Endodermal cell (in vitro differentiated cells): ENCODE data around the gene VSIG2. TPM values are rescaled to one million over a fixed set of nuclear protein-coding genes. Genes with fewer than 3 reads are reported as not detected.

Source experiments
- DNase-seq: peaks from one replicate; pipeline ENCODE4 v3.0.0-alpha.2; 2017
- H3K27ac ChIP-seq: 2 replicates; pipeline ENCODE4 v1.5.1; 2013; ENCODE audit warnings: mild to moderate bottlenecking, low read depth, low read length, moderate library complexity
- H3K27me3 ChIP-seq: 2 replicates; pipeline ENCODE4 v1.6.1; 2013; ENCODE audit warnings: mild to moderate bottlenecking, low read length, moderate library complexity; ENCODE audit not compliant: insufficient read depth, control insufficient read depth, poor library complexity, severe bottlenecking
- H3K36me3 ChIP-seq: 2 replicates; pipeline ENCODE4 v1.7.0; 2013; ENCODE audit warnings: mild to moderate bottlenecking, low read length, moderate library complexity; ENCODE audit not compliant: control insufficient read depth, insufficient read depth
- H3K4me1 ChIP-seq: one replicate; pipeline ENCODE4 v1.7.0; 2013; ENCODE audit warnings: low read length; ENCODE audit not compliant: control insufficient read depth, insufficient read depth
- H3K4me3 ChIP-seq: 2 replicates; pipeline ENCODE4 v1.5.1; 2013; ENCODE audit warnings: mild to moderate bottlenecking, low read length, moderate library complexity
- H3K9ac ChIP-seq: 2 replicates; pipeline ENCODE4 v1.6.1; 2013; ENCODE audit warnings: mild to moderate bottlenecking, low read length, moderate library complexity; ENCODE audit not compliant: poor library complexity, severe bottlenecking; ENCODE audit errors: extremely low read depth
- H3K9me3 ChIP-seq: 2 replicates; pipeline ENCODE4 v1.6.1; 2013; ENCODE audit warnings: mild to moderate bottlenecking, low read length, moderate library complexity; ENCODE audit not compliant: control insufficient read depth
- H3K27ac Mint-ChIP-seq: 2 replicates; pipeline ENCODE4 v1.8.0; 2020; ENCODE audit warnings: mixed read lengths
- H3K27me3 Mint-ChIP-seq: 2 replicates; pipeline ENCODE4 v1.8.0; 2021; ENCODE audit warnings: mild to moderate bottlenecking, mixed read lengths; ENCODE audit not compliant: insufficient read depth
- H3K36me3 Mint-ChIP-seq: 2 replicates; pipeline ENCODE4 v1.8.0; 2020; ENCODE audit warnings: low read depth, mixed read lengths
- H3K4me1 Mint-ChIP-seq: 2 replicates; pipeline ENCODE4 v1.8.0; 2020; ENCODE audit warnings: mixed read lengths
- H3K4me3 Mint-ChIP-seq: 2 replicates; pipeline ENCODE4 v1.8.0; 2020; ENCODE audit warnings: mild to moderate bottlenecking, moderate library complexity, mixed read lengths
- H3K9me3 Mint-ChIP-seq: 2 replicates; pipeline ENCODE4 v1.8.0; 2020; ENCODE audit warnings: mild to moderate bottlenecking, mixed read lengths
- CTCF ChIP-seq: fragments of 200-600 bp; sonication (generic); conservative IDR thresholded peaks from 2 replicates; pipeline ENCODE4 v1.5.0; 2021; ENCODE audit warnings: antibody characterized with exemption, mild to moderate bottlenecking
- WGBS, 2 experiments: methylation state at CpG; one replicate each; pipeline versions ENCODE4 v1.1.5 to v1.1.7; 2013; ENCODE audit warnings: missing lambda C conversion rate in 2 of 2, mixed read lengths in 1 of 2; ENCODE audit not compliant: insufficient coverage in 1 of 2, insufficient read length in 1 of 2; 5-methylcytosine and 5-hydroxymethylcytosine counted together
- total RNA-seq, 2 donors: library from RNA; stranded (reverse); fragmentation: NEBNext Ultra II Directional in 1 of 2; extraction: Animal tissue kit (Norgen Biotek cat#: 25700) in 1 of 2; gene quantifications; 2 replicates in 1 of 2; 3 replicates in 1 of 2; pipeline ENCODE4 v1.2.1, GENCODE V29; 2021

Gene VSIG2
- total RNA-seq, 2 donors from 2014 or later, result 1.1 to 3.4 TPM

- Mint-ChIP-seq H3K4me1 (peaks cover 18% of the 10 kb centered on the region), H3K27me3 (no peaks in the 10 kb centered on the region), H3K9me3 (no peaks in the 10 kb centered on the region), H3K36me3 (peaks cover 2% of the 10 kb centered on the region), H3K4me3 (no peak overlapping the region), H3K27ac (no peak overlapping the region)
- DNase-seq, result no peak
- Histone ChIP-seq H3K36me3 (peaks cover 13% of the 10 kb centered on the region), H3K4me1 (no peaks in the 10 kb centered on the region), H3K27me3 (no peaks in the 10 kb centered on the region), H3K9ac (no peak overlapping the region), H3K27ac (no peak overlapping the region), H3K9me3 (no peaks in the 10 kb centered on the region), H3K4me3 (no peak overlapping the region)
- 95% methylated on average over 2 of the region's 2 CpGs; no CpG with 5 or more reads in 1 of the 2 experiments for WGBS, 2 experiments
- TF ChIP-seq CTCF, result no peak
These were observed 32.0 kb upstream of the VSIG2 start for GRCh38 chr11:124784051-124784450.

GRCh38 chr11:124783002-124783401, 30.9 kb upstream of the VSIG2 start:
- 94 to 100% methylated on average over 3 to 4 of the region's 4 CpGs for WGBS, 2 experiments
- H3K4me3 Mint-ChIP-seq, result no peak overlapping the region
- no peak overlapping the region for H3K27ac Mint-ChIP-seq

GRCh38 chr11:124779568-124779967, 27.5 kb upstream of the VSIG2 start:
- H3K27ac Mint-ChIP-seq, result no peak overlapping the region
- H3K9me3 ChIP-seq, result no peaks in the 10 kb centered on the region
- H3K36me3 Mint-ChIP-seq, result peaks cover 20% of the 10 kb centered on the region
- H3K27ac ChIP-seq, result no peak overlapping the region
- no peaks in the 10 kb centered on the region for H3K9me3 Mint-ChIP-seq
- H3K4me1 ChIP-seq, result no peaks in the 10 kb centered on the region
- DNase-seq, result no peak
- no CpG with 5 or more reads among the region's 1 CpG for WGBS, 2 experiments
- no peak overlapping the region for H3K4me3 ChIP-seq
- H3K27me3 ChIP-seq, result no peaks in the 10 kb centered on the region
- no peak for TF ChIP-seq CTCF
- no peak overlapping the region for H3K4me3 Mint-ChIP-seq
- peaks cover 26% of the 10 kb centered on the region for H3K4me1 Mint-ChIP-seq
- H3K9ac ChIP-seq, result no peak overlapping the region
- H3K27me3 Mint-ChIP-seq, result no peaks in the 10 kb centered on the region
- peaks cover 17% of the 10 kb centered on the region for H3K36me3 ChIP-seq

More at GRCh38 chr11:124783002-124783401, 30.9 kb upstream of the VSIG2 start:
- Histone ChIP-seq H3K9me3 (no peaks in the 10 kb centered on the region), H3K27me3 (no peaks in the 10 kb centered on the region), H3K27ac (no peak overlapping the region), H3K36me3 (peaks cover 15% of the 10 kb centered on the region), H3K4me1 (no peaks in the 10 kb centered on the region), H3K4me3 (no peak overlapping the region), H3K9ac (no peak overlapping the region)
- peaks cover 2% of the 10 kb centered on the region for H3K36me3 Mint-ChIP-seq
- H3K9me3 Mint-ChIP-seq, result no peaks in the 10 kb centered on the region
- H3K27me3 Mint-ChIP-seq, result no peaks in the 10 kb centered on the region
- no peak for DNase-seq
- TF ChIP-seq CTCF, result no peak
- peaks cover 25% of the 10 kb centered on the region for H3K4me1 Mint-ChIP-seq
